K562 (cell line): Measurements from ENCODE around the gene SLC1A4.
A peak's percentile ranks its signal among the peaks of the same experiment; 100 is the strongest.

Source experiments
- CCAR2 ChIP-seq: fragments of 200-400 bp; formaldehyde crosslinking; IDR thresholded peaks from 2 replicates; pipeline ENCODE4 v1.6.1; 2017; ENCODE audit warnings: mild to moderate bottlenecking, low read depth, low read length
- DMBX1 ChIP-seq: fragments of 250-450 bp; sonication (Bioruptor Pico); IDR thresholded peaks from 2 replicates; pipeline ENCODE4 v1.8.0; 2022; ENCODE audit warnings: inconsistent platforms, mild to moderate bottlenecking, moderate library complexity, borderline replicate concordance
- HIVEP1 ChIP-seq: fragments of 250-450 bp; sonication (Bioruptor Pico); IDR thresholded peaks from 2 replicates; pipeline ENCODE4 v1.4.0; 2020; ENCODE audit warnings: mild to moderate bottlenecking
- JUN ChIP-seq, 2 experiments: sonication (generic) in 1 of 2; formaldehyde crosslinking in 1 of 2; IDR thresholded peaks; 2 replicates each; pipeline versions ENCODE4 v1.6.1 to v1.8.0; 2012 to 2022; ENCODE audit warnings: borderline replicate concordance in 2 of 2, mild to moderate bottlenecking in 2 of 2, improper control_type of control experiment in 1 of 2, low read depth in 1 of 2, low read length in 1 of 2, missing genetic modification reagents in 1 of 2
- JUNB ChIP-seq: fragments of 450-650 bp; formaldehyde crosslinking; conservative IDR thresholded peaks from 2 replicates; pipeline ENCODE4 v1.4.0; 2020; ENCODE audit warnings: mild to moderate bottlenecking
- MTA2 ChIP-seq: fragments of 450-650 bp; IDR thresholded peaks from 2 replicates; pipeline ENCODE4 v1.6.1; 2016; ENCODE audit warnings: low read depth
- MYNN ChIP-seq, 2 experiments: sonication (generic); formaldehyde crosslinking in 1 of 2; IDR thresholded peaks; 2 replicates each; pipeline versions ENCODE4 v1.5.0 to v1.6.1; 2016 to 2020; ENCODE audit warnings: antibody characterized with exemption in 1 of 2, missing genetic modification reagents in 1 of 2
- POLR2AphosphoS5 ChIP-seq: IDR thresholded peaks from 2 replicates; pipeline ENCODE4 v1.6.1; 2011; ENCODE audit warnings: mild to moderate bottlenecking, low read depth, low read length, moderate library complexity; ENCODE audit not compliant: control insufficient read depth, insufficient read depth
- ZFX ChIP-seq: sonication (generic); formaldehyde crosslinking; IDR thresholded peaks from 2 replicates; pipeline ENCODE4 v1.8.0; 2022; ENCODE audit warnings: mild to moderate bottlenecking, missing genetic modification reagents, moderate library complexity
- ZNF174 ChIP-seq: fragments of 250-450 bp; sonication (Bioruptor Pico); IDR thresholded peaks from 2 replicates; pipeline ENCODE4 v1.4.0; 2020; ENCODE audit warnings: mild to moderate bottlenecking
- ZNF57 ChIP-seq: fragments of 450-650 bp; formaldehyde crosslinking; IDR thresholded peaks from 2 replicates; pipeline ENCODE4 v1.4.0; 2020; ENCODE audit warnings: mild to moderate bottlenecking, moderate library complexity
- ZNF766 ChIP-seq: fragments of 200-800 bp; sonication (Bioruptor generic); conservative IDR thresholded peaks from 2 replicates; pipeline ENCODE4 v1.6.1; 2016; ENCODE audit warnings: missing genetic modification characterization, missing compliant biosample characterization

- TF ChIP-seq HIVEP1 (CRISPR knock-in tag) (no peak), POLR2AphosphoS5 (no peak), ZNF174 (CRISPR knock-in tag) (no peak), JUNB (CRISPR knock-in tag) (no peak), ZNF766 (CRISPR knock-in tag) (no peak), DMBX1 (CRISPR knock-in tag) (peak; percentile 61; the same call in 1 of the 2 replicates), ZNF57 (CRISPR knock-in tag) (no peak), JUN (IDR thresholded peaks at IDR 0.05; ENCODE audit: borderline replicate concordance, low read depth, low read length) (peak; percentile 66; the same call in 1 of the 2 replicates), JUN (CRISPR knock-in tag; IDR thresholded peaks at IDR 0.05; ENCODE audit: borderline replicate concordance) (no peak), ZFX (CRISPR knock-in tag) (peak; percentile 54; the same call in 1 of the 2 replicates), CCAR2 (no peak), MTA2 (no peak), MYNN (IDR thresholded peaks at IDR 0.05) (no peak), MYNN (CRISPR knock-in tag; IDR thresholded peaks at IDR 0.05) (no peak)
Observed at GRCh38 chr2:65024149-65024829, 35.1 kb downstream of the SLC1A4 start.
